HT-29 (cell line): ENCODE measurements around the gene MAP2K3. TPM values are rescaled to one million over a fixed set of nuclear protein-coding genes. Genes with fewer than 3 reads are reported as not detected.
"Not testable (repeated sequence)": the region's sequence is repeated elsewhere in the genome, so short reads cannot be mapped to it uniquely, and the experiment has no call there.

Experiments
- DNase-seq: peaks from one replicate; pipeline ENCODE4 v3.0.0-alpha.2; 2015; ENCODE audit warnings: low spot score
- total RNA-seq: library from RNA; depleted of rRNA; stranded (reverse); fragments of >200 nt; shearing (Covaris generic); gene quantifications from 2 replicates; pipeline ENCODE4 v1.2.3, GENCODE V29; 2014

The MAP2K3 gene
- total RNA-seq, 1 experiment from 2014 or later, result 89.9 TPM

DNA sequence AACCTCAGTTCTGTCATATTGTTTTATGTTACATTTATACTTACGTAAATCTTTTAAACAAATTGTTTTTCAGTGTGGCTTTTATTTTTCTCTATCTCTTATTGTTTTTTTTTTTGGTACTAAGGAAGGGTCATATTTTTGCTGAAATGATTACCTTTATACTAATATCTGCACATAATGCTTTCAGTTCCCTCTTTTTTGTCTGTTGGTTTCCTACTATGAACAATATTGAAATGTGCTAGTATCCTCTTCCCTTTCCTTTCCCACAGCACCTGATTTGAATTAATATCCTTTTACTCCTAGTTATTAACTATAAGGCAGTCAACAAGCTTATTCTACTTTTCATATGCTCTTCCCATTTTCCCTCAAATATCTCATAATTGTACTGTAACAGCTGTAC is 43.4 kb downstream of the MAP2K3 start:
- DNase-seq, result not testable (repeated sequence)

DNA sequence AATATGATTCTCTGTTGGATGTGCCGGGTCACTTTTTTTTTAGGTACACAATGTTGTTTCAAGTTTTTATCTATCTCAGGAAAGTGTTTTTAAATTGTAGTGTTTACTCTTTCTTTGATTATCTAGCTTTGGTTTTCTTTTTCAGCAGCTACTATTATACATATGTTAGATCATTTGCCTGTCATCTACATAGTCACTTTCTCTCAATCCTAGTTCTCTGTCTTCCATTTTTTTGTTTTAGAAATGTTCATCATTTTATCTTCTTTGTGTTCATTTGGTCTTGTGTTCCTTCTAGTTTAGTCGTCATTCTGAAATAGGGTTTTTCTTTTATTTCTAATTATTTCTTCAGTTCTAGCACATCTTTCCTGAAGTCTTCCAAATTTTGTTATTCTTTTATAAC is 44.3 kb downstream of the MAP2K3 start:
- DNase-seq, result not testable (repeated sequence)

DNA sequence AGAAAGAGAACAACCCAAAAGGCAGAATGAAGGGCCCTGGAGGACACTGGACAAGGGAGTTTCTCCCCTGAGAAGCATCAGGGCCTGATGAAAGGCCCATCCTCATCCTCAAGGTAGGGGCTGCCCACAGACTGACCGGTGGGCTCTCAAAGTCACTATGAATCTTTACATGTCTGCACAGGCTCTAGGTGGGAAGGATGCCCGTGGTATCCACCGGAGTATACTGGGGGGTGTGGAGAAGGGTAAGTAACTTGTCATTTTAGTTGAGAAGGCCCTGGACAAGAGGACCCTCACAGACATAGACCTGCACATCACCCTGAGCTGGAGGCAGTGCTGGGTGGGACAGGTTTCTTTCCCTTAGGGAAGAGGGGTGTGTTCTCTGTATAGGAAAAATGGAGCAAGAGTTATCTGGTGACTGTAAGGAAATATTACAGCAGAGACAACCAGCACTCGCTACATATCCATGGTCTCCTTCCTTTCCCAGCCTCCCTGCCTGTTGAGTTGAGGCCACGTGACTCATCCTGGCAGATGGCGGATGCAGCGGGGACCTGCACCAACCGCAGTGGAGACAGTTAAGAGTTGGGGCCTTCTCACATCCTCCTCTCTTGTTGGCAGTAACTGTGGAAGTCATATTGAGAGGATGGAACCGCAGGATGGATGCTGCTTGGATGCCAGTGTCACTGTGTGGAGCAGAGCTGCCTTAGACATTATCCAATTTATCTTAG is 46.1 kb downstream of the MAP2K3 start:
- DNase-seq, result no peak

GRCh38 chr17:21336541-21337294 is 52.2 kb downstream of the MAP2K3 start:
- not testable (repeated sequence) for DNase-seq

- DNase-seq, result not testable (repeated sequence)
These were observed 53.6 kb downstream of the MAP2K3 start for GRCh38 chr17:21337981-21338625.

DNA sequence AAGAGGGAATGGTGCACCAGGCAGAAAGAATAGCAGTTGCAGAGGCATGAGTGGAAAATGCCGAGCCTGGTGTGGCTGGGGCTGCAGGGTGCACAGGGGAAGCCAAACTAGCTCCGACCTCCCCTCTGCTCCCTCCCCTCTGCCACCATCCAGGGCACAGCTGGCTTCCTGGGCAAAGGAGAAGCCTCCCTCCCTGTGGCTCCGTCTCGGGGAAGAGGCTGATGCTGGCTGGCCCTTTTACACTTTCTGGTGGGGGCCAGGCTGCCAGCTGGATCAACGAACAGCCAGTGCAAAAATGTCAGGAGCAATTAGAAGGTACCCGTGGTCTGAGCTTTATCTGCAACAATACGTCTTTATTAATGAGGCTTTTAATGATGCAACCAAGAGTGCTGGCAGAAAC is 54.5 kb downstream of the MAP2K3 start:
- no peak for DNase-seq

DNA sequence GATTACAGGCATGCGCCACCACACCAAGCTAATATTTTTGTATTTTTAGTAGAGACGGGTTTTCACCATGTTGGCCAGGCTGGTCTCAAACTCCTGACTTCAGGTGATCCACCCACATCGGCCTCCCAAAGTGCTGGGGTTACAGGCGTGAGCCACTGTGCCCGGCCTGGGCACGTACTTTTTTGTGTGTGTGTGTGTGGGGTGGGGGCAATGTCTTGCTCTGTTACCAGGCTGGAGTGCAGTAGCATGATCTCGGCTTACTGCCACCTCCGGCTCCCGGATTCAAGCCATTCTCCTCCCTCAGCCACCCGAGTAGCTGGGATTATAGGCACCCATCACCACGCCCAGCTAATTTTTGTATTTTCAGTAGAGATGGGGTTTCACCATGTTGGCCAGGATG is 55.1 kb downstream of the MAP2K3 start:
- DNase-seq, result not testable (repeated sequence)

- DNase-seq, result not testable (repeated sequence)
These were observed 55.9 kb downstream of the MAP2K3 start for GRCh38 chr17:21340407-21340806.

DNA sequence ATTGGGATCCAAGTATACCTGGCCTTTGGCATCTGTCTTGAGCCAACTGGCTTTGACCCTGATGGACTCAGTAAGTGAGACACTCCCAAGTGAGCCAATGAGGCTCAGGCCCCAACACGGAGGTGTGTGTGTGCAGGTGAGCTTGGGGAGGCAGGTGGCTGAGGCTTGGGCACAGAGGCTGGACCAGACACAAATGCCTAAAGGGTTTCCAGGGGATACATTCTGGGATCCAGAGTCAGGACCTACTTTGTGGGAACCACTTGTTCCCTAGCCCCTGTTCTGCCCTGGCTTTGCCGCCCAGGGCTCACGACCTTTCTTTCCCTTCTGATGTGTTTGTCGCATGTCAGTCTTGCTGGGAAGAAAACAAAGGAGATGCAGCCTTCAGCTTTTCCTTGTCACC is 56.8 kb downstream of the MAP2K3 start:
- not testable (repeated sequence) for DNase-seq

DNA sequence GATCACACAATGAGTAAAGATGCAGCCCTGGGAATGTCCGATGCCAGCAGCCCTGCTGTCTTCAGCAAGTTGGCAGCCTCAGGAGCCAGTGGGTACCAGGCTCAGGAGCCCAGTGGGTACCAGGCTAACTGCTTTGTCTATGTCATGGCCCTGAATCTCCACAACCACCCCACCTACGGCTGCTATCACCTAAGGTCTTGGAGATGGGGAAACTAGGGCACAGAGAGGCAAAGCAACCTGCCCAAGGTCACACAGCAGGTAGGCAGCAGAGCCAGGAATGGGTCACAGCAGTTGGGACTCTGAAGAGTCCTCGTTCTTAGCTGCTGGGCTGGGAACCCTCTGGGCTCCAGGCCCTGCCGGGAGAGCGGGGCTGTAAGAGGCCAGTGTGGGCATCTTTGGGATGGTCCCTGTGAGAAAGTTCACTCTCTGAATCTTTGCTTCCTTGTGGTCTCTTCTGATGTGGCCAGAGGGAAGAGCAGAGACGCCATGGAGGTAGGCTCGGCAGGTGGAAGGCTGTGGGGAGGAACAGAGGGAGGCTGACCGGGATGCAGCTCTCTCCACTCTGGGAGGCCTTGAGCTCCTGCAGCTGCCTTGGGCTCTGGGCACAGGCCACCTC is 57.5 kb downstream of the MAP2K3 start:
- not testable (repeated sequence) for DNase-seq

- not testable (repeated sequence) for DNase-seq
These were observed 58.8 kb downstream of the MAP2K3 start for GRCh38 chr17:21343061-21343949.

DNA sequence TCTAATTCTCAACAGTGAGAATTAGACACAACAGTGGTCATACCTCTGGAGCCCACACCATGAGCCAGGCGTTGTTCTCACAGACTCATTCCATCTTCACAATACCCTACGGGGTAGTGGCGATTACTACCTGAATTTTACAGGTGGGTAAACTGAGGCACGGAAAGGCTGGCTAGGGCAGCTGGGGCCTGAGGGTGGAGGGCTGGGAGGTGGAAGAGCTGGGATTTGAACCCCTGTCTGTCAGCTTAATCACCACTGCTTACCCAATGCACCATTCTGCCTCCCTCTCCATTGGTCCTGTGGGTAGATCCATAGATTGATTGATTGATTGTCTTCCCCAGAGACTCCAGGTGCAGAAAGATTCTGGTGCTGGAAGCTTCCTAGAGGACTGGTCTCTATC is 60.3 kb downstream of the MAP2K3 start:
- not testable (repeated sequence) for DNase-seq

DNA sequence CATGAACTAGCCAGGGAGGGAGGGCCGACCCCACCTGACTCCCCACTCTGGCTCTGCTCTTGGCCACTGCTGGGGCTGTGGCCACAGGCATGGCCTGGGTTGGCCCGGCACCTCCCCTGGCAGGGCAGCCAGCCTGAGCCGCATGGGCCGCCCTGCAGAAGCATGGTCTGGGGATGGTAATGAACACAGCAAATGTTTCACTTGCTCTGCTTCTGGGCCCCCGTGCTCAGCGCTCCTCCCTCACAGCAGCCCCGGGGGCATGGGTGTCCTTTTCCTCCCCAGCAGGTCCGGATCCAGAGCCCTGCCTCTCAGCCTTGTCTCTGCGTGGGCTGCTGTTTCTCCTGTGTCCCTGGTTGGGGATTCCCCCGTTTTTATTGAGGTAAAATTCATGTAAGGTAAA is 60.7 kb downstream of the MAP2K3 start:
- DNase-seq, result no peak

GRCh38 chr17:21346107-21346506 is 61.6 kb downstream of the MAP2K3 start:
- DNase-seq, result not testable (repeated sequence)

DNA sequence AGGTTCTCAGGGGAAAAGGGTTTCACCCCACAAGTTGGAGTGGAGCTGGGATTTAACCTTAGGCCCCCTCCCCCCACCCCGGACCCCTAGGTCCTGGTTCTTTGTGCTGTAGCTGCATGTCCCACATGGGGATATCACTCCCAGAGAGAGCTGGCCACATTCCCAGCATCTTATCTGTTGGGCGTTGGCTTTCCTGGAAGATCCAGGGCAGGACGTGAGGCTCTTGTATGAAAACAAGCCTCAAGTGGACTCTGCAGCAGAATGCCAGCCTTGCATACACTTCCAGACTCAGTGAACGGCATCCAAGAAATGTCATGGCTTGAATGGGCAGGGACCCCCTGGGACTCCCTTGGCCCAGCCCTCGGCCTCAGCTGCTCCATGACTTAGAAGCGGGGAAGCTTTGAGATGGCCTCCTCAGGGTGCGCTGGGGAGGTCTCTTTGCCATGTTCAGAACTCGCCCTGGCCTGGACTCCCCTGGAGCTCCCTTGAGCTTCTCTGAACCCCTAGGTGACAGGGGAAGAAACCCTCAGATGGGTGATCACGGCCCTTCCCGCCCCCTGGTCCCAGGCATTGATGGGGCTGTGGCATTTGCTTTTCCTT is 62.2 kb downstream of the MAP2K3 start:
- DNase-seq, result not testable (repeated sequence)

GRCh38 chr17:21347660-21348059 is 63.1 kb downstream of the MAP2K3 start:
- DNase-seq, result not testable (repeated sequence)

GRCh38 chr17:21348081-21348925 is 63.8 kb downstream of the MAP2K3 start:
- DNase-seq, result not testable (repeated sequence)

GRCh38 chr17:21348926-21349261 is 64.4 kb downstream of the MAP2K3 start:
- DNase-seq, result not testable (repeated sequence)

DNA sequence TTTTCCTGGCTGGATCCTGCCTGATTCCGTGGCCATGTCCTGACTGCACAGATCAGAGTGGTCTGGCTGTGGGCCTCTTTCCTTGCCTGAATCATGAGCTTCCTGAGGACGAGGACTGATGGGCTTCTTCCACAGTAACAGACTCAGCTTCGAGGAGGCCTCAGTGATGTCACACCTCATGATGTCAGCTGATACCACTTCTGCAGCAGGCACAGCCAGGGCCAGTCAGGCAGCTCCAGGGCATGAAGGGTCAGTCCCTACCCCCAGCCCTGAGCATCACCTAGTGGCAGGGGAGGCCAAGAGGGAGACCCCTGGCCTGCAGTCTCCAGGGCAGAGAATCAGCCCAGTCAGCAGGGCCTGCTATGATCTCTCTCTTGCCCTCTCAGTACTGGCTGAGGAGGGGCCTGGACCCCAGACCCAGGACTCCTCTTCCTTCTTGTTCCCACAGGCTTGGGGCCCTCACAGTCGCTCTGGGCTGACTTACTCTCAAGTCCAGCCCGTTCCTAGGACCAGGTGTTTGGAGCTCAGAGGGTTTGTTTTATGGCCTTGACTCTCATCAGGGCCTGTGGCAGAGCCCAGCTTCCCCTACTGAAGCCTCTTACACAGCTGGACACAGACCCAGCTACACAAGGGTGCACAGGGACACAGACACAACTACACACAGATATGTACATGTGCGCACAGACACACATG is 65.0 kb downstream of the MAP2K3 start:
- not testable (repeated sequence) for DNase-seq
